Amygdala (tissue), 56 donors: Measurements from ENCODE around the gene GGCT.
A peak's percentile ranks its signal among the peaks of the same experiment; 100 is the strongest.

Experiments used
- DNase-seq, 56 donors: peaks; one replicate each; lab custom pipeline; 2025; lab: John Stamatoyannopoulos, UW

Gene GGCT

DNA sequence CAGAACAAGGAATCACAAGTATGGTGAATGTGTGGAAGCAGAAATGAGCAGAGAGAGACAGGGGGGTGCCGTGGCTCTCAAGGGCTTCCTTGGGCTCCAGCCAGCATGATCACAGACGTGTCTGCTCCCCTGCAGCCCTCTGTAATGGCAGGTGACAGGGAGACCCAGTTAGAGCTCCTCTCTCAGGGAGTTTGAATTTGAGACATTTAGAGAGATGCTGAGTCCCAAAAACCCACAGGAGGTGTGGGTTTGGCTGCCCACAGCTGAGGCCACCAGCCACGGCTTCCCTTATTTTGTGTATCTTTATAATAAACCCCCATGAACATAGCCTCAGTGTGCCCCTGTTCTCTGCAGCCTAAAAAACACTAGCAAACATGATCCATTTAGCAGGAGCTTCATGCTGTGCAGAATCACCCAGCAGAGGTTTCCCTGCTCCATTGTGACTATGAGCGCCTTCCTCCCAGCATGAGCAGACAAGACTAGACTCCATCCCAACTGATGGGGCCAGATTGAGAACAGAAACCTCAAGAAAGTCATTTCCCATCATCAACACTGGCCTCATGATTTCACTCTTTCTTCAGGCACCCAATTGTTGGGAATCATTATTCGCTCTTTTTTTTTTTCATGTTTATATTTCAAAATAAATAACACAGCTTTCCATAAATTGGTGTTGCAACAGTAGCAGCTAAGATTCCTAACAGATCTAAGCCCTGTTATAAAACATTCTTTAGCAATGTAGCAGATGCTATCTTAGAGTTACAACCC is 39.4 kb downstream of the GGCT start:
- no peak for DNase-seq

DNA sequence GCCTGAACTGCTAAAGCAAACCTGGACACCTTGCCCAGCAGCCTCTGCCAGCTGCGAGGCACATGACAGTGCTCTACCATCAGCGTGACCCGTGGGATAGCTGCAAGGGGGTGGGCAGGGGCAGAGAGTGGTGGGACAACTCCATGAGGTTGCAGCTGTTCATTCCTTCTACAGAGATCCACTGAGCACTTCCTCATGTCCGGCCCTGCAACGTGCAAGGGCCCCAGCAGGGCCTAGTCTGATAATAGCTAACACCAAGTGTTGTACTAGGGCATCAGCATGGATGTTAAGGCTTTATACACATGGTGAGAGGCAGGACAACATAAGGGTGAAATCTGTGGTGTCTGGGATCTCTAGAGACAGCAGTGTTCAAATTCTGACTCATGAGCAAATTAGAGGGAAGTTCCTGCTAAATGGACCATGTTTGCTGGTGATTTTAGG is 40.4 kb downstream of the GGCT start:
- no peak for DNase-seq

DNA sequence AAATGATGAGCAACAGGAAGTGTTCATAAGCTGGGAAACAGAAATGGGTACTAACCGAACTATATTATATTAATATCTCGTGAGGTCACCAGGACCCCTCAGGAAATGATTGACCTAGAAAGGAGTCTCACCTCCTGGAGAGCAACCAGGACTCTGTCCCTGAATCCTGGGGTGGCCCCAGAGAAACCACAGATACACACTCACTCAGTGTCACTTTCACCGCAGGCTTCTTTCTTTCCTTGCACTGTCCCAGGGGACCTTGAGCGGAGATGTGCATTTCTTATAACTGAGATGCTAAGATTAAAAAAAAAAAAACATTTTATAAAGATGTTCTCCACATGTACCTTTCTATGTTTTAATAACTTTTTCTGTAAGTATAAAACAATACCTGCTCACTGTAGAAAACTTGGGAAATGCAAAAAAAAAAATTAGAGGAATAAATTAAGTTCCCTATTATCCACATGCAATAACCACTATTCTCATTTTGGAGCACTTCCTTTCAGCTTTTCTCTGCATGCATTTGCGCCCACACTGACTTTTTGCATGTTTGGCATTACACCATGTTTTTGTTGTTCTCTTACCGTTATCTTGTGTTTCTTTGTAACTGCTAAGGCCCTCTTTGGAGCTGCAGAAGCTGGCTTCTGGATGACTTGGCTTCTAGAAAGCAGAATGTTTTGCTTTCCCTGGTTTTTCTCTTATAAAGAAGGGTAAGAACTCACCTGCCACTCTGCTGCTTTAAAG is 41.1 kb downstream of the GGCT start:
- no peak for DNase-seq

DNA sequence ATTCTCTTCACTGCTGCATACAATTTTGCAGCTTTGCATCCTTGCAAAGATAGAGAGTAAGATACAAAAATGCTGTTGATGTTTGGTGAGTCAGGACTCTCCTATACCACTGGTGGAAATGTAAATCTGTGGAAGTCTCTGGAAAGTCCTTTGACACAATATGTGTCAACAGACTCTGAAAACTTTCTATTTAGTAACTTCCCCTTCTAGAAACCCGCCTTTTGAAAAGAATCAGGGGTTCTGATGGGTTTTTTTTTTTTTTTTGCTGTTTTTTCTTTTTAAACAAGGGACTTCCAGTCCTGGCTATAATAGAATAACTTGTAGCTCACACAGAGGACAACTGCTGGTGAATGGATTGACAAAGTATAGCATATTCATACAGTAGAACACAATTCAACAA is 42.5 kb downstream of the GGCT start:
- DNase-seq = no peak

DNA sequence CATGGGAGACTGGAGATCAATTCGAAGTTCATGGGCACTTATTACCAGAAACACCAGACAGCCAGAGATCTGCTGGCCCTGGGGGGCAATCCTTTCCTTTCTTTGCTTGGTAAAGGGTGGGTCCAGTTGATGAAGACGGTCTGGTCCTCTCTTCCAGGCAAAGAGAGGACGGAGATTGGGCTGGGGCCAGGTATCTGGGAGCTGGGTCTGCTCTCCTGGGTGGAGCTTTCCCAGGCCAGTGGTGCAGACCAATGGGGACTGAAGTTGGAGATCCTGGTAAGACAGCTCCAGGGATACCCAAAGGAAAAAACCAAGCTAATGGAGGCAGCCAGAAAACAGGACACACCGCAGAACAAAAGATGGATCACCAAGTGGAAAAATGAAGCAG is 44.4 kb downstream of the GGCT start:
- no peak for DNase-seq

DNA sequence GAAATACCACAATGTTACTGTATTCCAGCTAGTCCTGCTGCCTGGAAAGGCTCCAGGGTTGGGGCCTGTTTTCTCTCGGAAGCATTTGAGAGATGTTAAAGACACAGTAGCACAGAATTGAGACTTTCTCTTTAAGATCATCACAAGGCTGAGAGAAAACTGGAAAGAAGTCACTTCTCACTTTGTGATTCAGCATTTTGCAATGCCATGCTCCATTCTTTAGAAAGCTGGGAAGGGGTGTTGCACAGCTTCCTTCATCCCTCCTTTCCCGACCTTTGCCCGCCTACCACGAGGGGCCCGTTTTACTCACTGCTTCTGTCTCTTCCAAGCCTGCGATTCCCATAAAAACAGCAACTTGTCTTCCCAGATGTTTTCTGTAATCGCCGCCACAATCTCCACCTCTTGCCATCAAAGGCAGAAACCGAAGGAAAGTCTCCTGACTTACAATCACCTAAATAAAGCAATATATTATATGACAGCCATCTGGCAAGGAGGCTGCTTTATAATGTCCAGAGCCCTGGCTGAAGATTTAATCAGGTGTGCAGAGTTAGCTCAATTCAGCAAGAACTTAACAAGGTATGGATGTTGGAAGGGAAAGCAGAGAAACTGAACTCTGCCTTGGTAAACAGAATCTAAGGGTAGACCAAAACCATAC is 44.9 kb downstream of the GGCT start:
- DNase-seq = peak in 1 of 56 donors; percentile 30

DNA sequence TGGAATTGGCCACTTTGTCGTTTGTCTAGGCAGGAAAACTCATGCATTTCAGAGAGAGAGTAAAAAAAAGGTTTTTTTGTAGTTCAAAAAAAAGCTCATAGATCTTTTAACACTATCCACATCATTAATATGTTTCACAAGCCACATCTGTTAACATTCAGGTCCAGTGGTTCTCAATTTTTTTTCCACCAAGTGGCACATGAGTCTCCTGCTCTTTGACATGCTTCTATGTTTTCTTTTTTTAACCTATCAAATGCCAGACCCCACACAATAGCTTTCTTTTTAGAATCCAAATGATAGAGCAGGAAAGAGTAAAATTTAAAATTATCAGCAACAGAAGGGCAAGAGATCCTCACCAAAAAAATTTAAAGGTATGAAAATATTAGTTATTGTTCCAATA is 46.3 kb downstream of the GGCT start:
- no peak for DNase-seq

DNA sequence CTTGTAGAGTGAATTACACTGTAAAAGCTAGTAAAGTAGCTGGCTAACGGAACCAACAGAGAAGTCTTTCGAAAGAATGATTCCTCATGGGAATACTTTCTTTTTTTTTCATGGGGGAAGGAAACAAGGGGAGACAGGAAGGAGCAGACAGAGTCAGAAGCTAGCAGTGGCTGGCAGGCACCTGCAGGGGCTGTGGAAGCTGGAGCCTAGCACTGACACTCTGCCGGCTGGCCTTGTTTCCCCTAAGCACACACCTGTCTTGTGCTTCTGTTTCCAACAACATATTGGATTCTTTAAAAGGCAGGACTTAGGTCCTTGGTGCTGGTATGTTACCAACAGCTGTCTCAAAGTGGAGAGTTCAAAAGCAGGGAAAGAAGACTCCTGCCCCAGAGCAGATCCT is 50.7 kb downstream of the GGCT start:
- no peak for DNase-seq

DNA sequence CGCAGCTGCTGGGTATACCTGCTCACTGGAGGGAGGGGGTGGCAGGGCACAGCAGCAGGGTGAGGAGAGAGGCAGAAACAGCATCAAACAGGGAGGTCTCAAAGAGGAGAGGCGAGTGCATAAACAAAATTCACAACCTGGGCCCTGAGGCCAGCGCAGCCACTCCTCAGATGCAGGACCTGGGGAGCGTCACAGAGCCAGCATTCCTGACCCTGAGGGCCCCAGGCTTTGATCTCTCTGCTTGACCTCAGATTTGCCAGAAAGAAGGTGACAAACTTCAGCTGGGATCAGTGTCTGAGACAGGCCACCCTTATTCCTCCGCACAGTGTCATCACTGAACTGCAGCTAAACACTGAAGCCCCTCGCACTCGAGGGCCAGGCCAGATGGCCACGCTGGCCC is 51.6 kb downstream of the GGCT start:
- DNase-seq = no peak

DNA sequence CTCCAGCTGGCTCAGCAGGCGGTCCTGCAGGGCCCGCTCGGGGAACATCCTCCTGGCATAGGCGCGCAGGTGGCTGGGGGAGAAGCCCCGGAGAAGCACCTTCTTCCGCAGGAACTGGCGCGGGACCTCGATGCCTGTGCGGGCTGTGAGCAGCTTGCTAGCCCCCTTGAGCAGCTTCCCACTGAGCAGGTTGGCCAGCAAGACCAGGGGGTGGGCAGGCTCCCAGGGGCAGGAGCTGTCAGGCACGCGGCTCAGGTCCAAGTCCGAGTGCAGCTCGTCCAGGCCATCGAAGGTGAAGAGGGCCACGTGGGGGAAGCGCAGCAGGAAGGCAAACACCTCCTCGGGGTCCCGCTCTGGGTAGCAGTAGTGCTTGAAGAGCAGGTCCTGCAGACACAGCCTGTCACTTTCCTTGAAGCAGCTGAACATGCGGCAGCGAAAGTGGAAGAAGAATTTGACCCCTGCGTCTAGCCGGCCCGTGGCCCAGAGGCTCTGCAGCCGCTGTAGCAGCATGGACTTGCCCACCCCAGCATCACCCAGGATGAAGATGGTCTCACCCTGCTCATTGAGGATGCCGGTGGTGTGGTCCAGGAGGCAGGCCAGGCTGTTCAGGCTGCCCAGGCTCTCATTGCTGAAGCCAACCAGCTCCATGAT is 52.2 kb downstream of the GGCT start:
- no peak for DNase-seq

DNA sequence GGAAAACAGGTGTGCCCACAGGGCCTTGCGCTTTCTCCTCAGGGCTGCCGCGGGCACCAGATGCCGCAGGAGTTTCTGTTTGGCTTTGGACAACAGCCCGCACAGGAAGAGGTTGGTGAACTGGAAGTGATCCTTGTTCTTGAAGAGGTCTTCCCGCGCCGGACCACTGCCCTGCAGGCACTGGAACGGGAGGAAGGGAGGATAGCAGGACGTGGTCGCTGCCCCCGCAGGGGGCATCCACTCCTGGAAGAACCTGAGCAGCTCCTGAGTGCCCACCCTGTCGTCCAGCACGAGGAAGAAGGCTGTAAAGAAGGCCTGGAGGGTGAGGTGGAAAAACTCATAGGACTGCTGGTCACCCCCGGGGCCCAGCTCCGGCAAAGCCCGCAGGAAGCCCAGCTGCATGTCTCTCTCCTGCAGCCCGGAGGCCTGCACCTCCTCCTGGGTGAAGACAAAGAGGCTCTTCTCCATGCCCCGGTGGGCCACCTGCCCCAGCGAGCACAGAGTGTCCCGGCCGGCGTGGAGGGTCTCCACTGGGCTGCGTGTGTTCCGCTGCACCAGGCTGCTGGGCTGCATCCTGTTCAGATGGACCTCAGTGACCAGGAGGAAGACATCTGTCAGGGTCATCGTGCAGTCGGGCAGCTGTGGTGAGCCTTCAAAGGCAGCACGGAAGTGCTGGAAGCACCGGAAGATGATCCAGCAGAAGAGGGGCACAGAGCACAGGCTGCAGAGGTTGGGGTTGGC is 52.9 kb downstream of the GGCT start:
- no peak for DNase-seq

DNA sequence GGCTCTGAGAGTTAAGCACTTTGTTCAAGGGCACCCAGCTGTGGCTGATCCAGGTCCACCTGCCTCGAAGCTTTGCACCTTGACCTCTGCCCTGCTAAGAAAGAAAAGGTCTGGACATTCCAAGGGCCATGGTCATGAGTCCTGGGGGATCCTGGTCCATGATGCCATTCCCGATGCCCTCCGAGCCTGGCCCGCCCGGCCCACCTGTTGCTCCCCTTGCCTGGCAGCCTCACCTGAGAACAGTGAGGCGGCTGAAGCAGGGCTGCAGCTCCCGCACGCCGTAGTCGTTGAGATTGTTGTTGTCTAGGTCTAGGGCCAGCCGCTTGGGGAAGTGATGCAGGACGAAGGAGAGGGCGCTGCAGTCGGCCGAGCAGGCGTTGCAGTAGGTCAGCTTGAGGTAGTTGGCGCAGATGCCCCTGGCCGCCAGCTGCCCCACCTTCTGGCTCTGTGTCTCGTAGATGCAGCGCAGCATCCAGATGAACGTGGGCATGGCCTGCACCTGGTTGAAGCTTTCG is 53.6 kb downstream of the GGCT start:
- DNase-seq = no peak

DNA sequence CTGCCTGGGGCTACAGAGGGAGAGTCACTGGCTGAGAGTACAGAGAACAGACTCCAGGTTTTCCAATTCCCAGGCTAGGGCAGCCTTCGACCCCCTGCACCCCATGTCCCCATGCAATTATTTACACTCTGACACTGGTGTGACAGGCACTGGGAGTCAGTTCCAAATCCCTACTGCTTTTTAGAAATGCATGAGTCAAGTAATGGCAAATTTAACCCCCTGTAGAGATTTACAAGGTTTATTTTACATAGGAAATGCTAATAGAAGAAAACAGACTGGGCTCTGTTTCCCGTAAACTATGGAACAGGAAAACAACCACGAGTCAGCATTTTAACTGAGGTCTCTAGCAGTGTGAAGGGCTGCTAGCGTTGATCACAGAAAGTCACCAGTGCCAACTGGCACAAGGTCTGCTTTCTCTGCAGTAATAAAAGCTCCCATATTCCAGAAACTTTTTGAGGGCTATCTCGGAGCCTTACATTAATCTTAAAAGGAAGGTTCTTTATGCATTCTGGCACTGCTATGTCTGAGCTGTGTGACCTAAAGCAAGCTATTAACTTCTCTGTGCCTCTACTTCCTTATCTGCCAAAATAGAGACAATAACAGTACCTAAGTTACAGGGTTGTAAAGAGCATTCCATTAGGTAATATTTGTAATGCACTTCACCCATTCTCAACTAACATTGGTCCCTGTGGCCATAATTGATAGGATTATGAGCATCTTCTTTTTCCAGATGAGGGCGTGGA is 54.2 kb downstream of the GGCT start:
- no peak for DNase-seq

DNA sequence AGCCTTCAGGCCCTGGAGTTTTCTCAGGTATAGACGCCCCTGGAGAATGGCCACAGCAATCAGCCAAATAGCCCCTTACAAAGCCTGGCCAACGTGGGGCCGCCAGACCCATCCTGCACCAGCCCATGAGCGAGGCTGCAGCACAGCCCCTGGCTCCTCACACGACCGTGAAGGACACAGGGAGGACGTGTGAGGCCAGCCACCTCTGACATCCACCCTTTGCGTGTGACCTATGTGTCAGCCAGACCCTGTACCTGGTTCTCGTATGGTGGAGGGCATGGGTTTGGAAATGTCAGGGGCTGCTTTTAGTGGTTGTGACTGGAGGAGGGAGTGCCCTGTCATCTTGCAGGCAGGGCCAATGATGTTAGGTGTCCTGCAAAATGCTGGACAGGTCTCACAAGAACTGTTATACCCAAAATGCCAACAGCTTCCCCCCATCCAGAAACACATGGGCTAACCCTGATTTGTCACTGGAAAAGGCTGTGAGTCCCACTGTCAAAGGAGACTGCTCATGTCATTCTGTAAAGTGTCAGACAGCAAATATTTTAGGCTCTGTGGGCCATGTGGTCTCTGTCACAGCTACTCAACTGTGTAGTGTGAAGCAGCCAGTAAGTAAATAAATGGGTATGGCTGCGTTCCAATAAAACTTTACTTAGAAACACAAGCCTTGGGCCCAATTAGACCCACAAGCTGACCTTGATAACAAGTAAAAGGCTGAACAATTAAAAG is 56.0 kb downstream of the GGCT start:
- DNase-seq = no peak

DNA sequence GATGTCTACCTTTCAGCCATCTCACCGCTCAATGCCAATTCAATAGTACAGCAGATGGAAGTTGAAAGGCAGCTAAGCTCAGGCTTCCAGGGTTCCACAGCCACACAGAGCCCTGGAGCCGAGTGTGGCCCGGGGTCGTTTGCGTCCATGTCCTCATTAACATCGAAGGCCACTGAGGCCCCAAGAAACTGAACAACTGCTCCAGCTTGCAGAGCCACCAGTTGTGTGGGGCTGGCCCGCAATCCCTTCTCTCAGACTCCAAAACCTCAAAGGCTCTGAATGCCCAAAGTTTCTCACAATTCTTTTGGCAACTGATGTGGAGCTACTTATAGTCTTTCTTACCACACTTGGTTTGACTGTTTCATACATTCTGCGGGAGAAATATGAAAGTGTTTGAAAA is 57.2 kb downstream of the GGCT start:
- no peak for DNase-seq
